K562 (cell line): Measurements from ENCODE around the gene PGBD1. TPM values are rescaled to one million over a fixed set of nuclear protein-coding genes. Genes with fewer than 3 reads are reported as not detected.
A peak's percentile ranks its signal among the peaks of the same experiment; 100 is the strongest.

Experiments used
- ATF4 ChIP-seq: fragments of 450-650 bp; formaldehyde crosslinking; IDR thresholded peaks from 2 replicates; pipeline ENCODE4 v1.4.0; 2022; ENCODE audit warnings: mild to moderate bottlenecking, moderate library complexity
- CBX8 ChIP-seq: fragments of 200-600 bp; sonication (generic); IDR thresholded peaks from 2 replicates; pipeline ENCODE4 v1.6.1; 2012; ENCODE audit warnings: borderline replicate concordance, mixed run types, low read depth, mild to moderate bottlenecking, moderate library complexity, mixed read lengths, low read length, control low read depth, inconsistent platforms; ENCODE audit not compliant: poor library complexity, severe bottlenecking; ENCODE audit errors: extremely low read depth
- CEBPB ChIP-seq: fragments of 450-650 bp; IDR thresholded peaks from 2 replicates; pipeline ENCODE4 v1.6.1; 2016; ENCODE audit warnings: missing genetic modification characterization, missing compliant biosample characterization
- CHD7 ChIP-seq: fragments of 200-600 bp; sonication (generic); IDR thresholded peaks from one replicate; pipeline ENCODE4 v1.6.1; 2012; ENCODE audit warnings: mild to moderate bottlenecking, low read depth, low read length, inconsistent platforms
- ETS1 ChIP-seq: conservative IDR thresholded peaks from 2 replicates; pipeline ENCODE4 v1.6.1; 2011; ENCODE audit warnings: low read depth, mild to moderate bottlenecking, low read length; ENCODE audit not compliant: control insufficient read depth
- KDM5B ChIP-seq: fragments of 200-600 bp; sonication (generic); IDR thresholded peaks from 2 replicates; pipeline ENCODE4 v1.6.1; 2012; ENCODE audit warnings: low read depth, mild to moderate bottlenecking, moderate library complexity, low read length, control low read depth, inconsistent platforms; ENCODE audit not compliant: insufficient replicate concordance
- KLF10 ChIP-seq: fragments of 250-450 bp; sonication (Bioruptor Pico); IDR thresholded peaks from 2 replicates; pipeline ENCODE4 v1.6.1; 2021; ENCODE audit warnings: matching md5 sums
- MLX ChIP-seq, 2 experiments: fragments of 450-650 bp in 1 of 2; sonication (generic) in 1 of 2; formaldehyde crosslinking; conservative IDR thresholded peaks; 2 replicates each; pipeline versions ENCODE4 v1.4.0 to v1.8.1; 2020 to 2022; ENCODE audit warnings: mild to moderate bottlenecking in 1 of 2, missing genetic modification reagents in 1 of 2
- PHB2 ChIP-seq: fragments of 450-650 bp; IDR thresholded peaks from 2 replicates; pipeline ENCODE4 v1.6.1; 2017; ENCODE audit warnings: low read depth
- RBFOX2 ChIP-seq: fragments of 200-400 bp; formaldehyde crosslinking; IDR thresholded peaks from 2 replicates; pipeline ENCODE4 v1.6.1; 2017; ENCODE audit warnings: low read depth, mild to moderate bottlenecking, low read length, moderate library complexity
- RFX5 ChIP-seq: IDR thresholded peaks from 2 replicates; pipeline ENCODE4 v1.6.1; 2011; ENCODE audit warnings: low read depth, mild to moderate bottlenecking, improper control_type of control experiment, low read length
- ZNF717 ChIP-seq: fragments of 250-450 bp; sonication (Bioruptor Pico); IDR thresholded peaks from 2 replicates; pipeline ENCODE4 v1.5.0; 2021
- polyA plus RNA-seq, 8 experiments: library from polyadenylated mRNA; depleted of rRNA in 4 of 8; stranded (reverse) in 5 of 8; unstranded in 3 of 8; fragments of >200 nt; fragmentation: Nextera tagmentation in 2 of 8; fragmentation: Illumina TruSeq in 1 of 8; extraction: Ambion mirVana in 2 of 8; extraction: Trizol in 1 of 8; gene quantifications; 2 replicates each; pipeline versions ENCODE4 v1.2.1 to v1.2.3, GENCODE V29; 2011 to 2014; ENCODE audit warnings: inconsistent platforms in 1 of 8, missing spikeins in 1 of 8
- total RNA-seq, 7 experiments: library from RNA; depleted of rRNA in 6 of 7; stranded (reverse); fragments of >200 nt in 6 of 7; fragmentation: Illumina TruSeq in 2 of 7; extraction: Trizol in 2 of 7; gene quantifications; 2 replicates each; pipeline versions ENCODE4 v1.2.1 to v1.2.3, GENCODE V29; 2011 to 2021; ENCODE audit warnings: low replicate concordance in 1 of 7

The PGBD1 gene
- total and polyA plus RNA-seq, 9 of the 15 experiments (the other 6 are each of a cell fraction or from before 2014, with no cell fraction given): 3.3 to 9.0 (median 7.3) TPM

- TF ChIP-seq ETS1 (peak; percentile 84; the same call in 1 of the 2 replicates), RFX5 (no peak), MLX (CRISPR knock-in tag; conservative IDR thresholded peaks at IDR 0.05) (peak in 1 of 2 experiments; percentile 87; a peak in 1 of 4 replicates), PHB2 (no peak), ZNF717 (CRISPR knock-in tag) (peak; percentile 67; the same call in 1 of the 2 replicates), CHD7 (no peak), KDM5B (peak; percentile 86), CBX8 (no peak), RBFOX2 (peak; percentile 97), KLF10 (CRISPR knock-in tag) (no peak), CEBPB (tag) (no peak), ATF4 (CRISPR knock-in tag) (0 out of 2 replicates have a peak, but pooled peaks have one; percentile 22)
Observed at GRCh38 chr6:28335564-28336283, 54.4 kb downstream of the PGBD1 start, which contains the start of gene ZSCAN31 (continued).
